ENCODE results near the gene PDE8A. TPM values are rescaled to one million over a fixed set of nuclear protein-coding genes. Genes with fewer than 3 reads are reported as not detected.
"Not testable (repeated sequence)": the region's sequence is repeated elsewhere in the genome, so short reads cannot be mapped to it uniquely, and the experiment has no call there.

PDE8A gene
- total RNA-seq, 1 donor from 2014 or later: 43.4 TPM

DNA sequence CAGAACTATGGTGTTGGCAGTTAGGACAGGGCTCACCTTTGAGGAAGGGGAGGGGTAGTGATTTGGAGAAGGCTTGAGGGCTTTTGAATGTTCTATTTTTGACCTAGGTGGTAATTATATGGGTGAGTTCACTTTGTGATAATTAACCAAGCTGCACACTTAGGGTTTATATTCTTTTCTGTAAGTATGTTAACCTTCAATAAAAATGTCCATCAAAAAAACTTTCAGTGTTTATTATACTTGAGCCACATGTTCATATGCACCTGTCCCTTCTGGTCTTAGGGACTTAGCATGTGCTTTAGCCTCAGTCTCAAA is 28.4 kb downstream of the PDE8A start:
- Mint-ChIP-seq H3K4me3 (ENCODE audit: unreplicated experiment) (no peak overlapping the region), H3K36me3 (ENCODE audit: low read depth, unreplicated experiment) (no peaks in the 10 kb centered on the region), H3K9me3 (ENCODE audit: unreplicated experiment) (no peaks in the 10 kb centered on the region), H3K4me1 (ENCODE audit: unreplicated experiment) (peaks cover 36% of the 10 kb centered on the region), H3K27me3 (ENCODE audit: unreplicated experiment) (peaks cover 1% of the 10 kb centered on the region), H3K27ac (ENCODE audit: unreplicated experiment) (no peak overlapping the region)
- TF ChIP-seq, protein P1, sequence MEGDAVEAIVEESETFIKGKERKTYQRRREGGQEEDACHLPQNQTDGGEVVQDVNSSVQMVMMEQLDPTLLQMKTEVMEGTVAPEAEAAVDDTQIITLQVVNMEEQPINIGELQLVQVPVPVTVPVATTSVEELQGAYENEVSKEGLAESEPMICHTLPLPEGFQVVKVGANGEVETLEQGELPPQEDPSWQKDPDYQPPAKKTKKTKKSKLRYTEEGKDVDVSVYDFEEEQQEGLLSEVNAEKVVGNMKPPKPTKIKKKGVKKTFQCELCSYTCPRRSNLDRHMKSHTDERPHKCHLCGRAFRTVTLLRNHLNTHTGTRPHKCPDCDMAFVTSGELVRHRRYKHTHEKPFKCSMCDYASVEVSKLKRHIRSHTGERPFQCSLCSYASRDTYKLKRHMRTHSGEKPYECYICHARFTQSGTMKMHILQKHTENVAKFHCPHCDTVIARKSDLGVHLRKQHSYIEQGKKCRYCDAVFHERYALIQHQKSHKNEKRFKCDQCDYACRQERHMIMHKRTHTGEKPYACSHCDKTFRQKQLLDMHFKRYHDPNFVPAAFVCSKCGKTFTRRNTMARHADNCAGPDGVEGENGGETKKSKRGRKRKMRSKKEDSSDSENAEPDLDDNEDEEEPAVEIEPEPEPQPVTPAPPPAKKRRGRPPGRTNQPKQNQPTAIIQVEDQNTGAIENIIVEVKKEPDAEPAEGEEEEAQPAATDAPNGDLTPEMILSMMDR (IDR thresholded peaks at IDR 0.05; ENCODE audit: unreplicated experiment): no peak
- DNase-seq (ENCODE audit: low spot score): no peak

DNA sequence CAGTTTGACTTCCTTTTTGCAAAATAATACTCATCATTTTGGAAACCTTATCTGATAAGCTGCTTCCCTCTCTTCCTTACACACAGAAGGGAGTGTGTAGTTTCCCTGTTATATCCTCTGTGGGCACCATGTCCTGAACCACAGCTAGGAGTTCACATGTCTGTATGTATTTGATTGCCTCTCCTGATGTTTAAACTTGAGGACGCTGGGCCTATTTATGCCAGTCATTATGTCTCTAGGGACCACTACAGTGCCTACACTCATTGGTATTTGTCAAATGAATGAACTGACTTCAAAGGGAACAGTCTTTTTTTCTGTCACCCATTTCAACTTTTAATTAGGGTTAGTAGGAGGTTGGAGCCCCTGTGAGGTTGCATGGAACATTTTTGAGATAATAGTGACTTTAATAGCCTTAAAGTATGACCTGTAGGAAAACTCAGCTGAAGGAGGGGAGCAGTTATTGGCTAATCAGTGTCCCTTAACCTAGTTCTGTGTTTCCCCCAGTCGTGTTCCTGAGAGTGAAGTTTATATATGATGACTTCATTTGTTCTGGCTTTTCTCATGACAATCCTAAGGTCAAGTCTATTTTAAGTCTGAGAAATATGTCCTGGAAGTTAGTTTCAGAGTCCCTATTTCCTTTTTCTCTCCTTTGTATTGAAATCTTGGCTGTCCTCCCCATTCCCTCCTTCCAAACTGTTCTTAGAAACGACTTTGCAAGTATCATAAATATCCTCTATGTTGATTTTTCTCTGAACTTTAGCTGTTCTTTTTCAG is 28.9 kb downstream of the PDE8A start:
- Mint-ChIP-seq H3K27ac (ENCODE audit: unreplicated experiment) (peak overlapping the region; percentile 45), H3K4me1 (ENCODE audit: unreplicated experiment) (peaks cover 36% of the 10 kb centered on the region)

DNA sequence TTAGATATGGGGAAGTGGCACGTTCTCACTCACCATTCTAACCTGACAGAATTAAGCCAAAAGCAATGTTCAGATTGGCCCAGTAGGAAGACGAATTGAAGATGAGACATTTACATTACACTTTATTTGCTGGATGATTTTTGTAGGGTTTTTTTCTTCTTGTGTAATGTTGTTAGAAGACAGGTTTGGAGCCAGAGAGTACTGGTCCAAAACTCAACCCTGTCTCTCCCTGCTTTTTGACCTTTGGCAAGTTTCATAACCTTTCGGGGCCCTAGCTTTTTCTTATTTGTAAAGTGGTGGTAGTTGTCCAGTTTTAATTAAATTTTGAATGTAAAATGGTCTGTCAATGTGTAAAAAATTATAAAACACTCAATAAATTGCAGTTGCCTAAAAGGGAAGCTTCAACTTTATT is 29.5 kb downstream of the PDE8A start:
- H3K36me3 Mint-ChIP-seq (ENCODE audit: low read depth, unreplicated experiment): no peaks in the 10 kb centered on the region
- peak overlapping the region; percentile 45 for H3K27ac Mint-ChIP-seq (ENCODE audit: unreplicated experiment)
- no peak overlapping the region for H3K4me3 Mint-ChIP-seq (ENCODE audit: unreplicated experiment)
- DNase-seq (ENCODE audit: low spot score): no peak
- H3K27me3 Mint-ChIP-seq (ENCODE audit: unreplicated experiment): peaks cover 1% of the 10 kb centered on the region
- H3K9me3 Mint-ChIP-seq (ENCODE audit: unreplicated experiment): no peaks in the 10 kb centered on the region
- TF ChIP-seq, protein P1 (IDR thresholded peaks at IDR 0.05; ENCODE audit: unreplicated experiment): no peak
- H3K4me1 Mint-ChIP-seq (ENCODE audit: unreplicated experiment): peaks cover 36% of the 10 kb centered on the region

More for the DNA sequence above, 28.9 kb downstream of the PDE8A start:
- no peak for DNase-seq (ENCODE audit: low spot score)
- H3K36me3 Mint-ChIP-seq (ENCODE audit: low read depth, unreplicated experiment): no peaks in the 10 kb centered on the region
- H3K4me3 Mint-ChIP-seq (ENCODE audit: unreplicated experiment): no peak overlapping the region
- peaks cover 1% of the 10 kb centered on the region for H3K27me3 Mint-ChIP-seq (ENCODE audit: unreplicated experiment)
- TF ChIP-seq, protein P1 (IDR thresholded peaks at IDR 0.05; ENCODE audit: unreplicated experiment): no peak
- H3K9me3 Mint-ChIP-seq (ENCODE audit: unreplicated experiment): no peaks in the 10 kb centered on the region

DNA sequence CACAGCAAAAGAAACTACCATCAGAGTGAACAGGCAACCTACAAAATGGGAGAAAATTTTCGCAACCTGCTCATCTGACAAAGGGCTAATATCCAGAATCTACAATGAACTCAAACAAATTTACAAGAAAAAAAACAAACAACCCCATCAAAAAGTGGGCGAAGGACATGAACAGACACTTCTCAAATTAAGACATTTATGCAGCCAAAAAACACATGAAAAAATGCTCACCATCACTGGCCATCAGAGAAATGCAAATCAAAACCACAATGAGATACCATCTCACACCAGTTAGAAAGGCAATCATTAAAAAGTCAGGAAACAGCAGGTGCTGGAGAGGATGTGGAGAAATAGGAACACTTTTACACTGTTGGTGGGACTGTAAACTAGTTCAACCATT is 30.1 kb downstream of the PDE8A start:
- not testable (repeated sequence) for H3K27ac Mint-ChIP-seq (ENCODE audit: unreplicated experiment); H3K9me3 Mint-ChIP-seq (ENCODE audit: unreplicated experiment); DNase-seq (ENCODE audit: low spot score); H3K36me3 Mint-ChIP-seq (ENCODE audit: low read depth, unreplicated experiment); H3K27me3 Mint-ChIP-seq (ENCODE audit: unreplicated experiment); H3K4me3 Mint-ChIP-seq (ENCODE audit: unreplicated experiment)
- peaks cover 33% of the 10 kb centered on the region for H3K4me1 Mint-ChIP-seq (ENCODE audit: unreplicated experiment)

DNA sequence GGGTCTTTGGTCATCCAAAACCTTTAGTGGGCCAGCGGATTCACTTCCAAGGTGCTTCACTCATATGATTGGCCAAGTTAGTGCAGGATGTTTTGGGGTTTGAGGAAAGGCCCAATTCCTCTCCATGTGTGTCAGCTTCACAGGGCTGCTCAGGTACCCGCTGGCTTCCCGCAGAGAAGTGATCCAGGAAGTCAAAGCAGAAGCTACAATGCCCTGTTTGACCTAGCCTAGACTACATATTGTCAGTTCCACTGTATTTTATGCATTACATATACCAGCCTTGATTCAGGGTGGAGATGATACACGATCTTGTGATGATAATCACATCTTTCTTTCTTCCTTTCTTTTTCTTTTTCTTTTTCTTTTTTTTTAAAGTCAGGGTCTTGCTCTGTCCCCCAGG is 32.1 kb downstream of the PDE8A start:
- no peak for DNase-seq (ENCODE audit: low spot score)
- Mint-ChIP-seq H3K27ac (ENCODE audit: unreplicated experiment) (no peak overlapping the region), H3K4me3 (ENCODE audit: unreplicated experiment) (no peak overlapping the region)

More for the DNA sequence above, 32.1 kb downstream of the PDE8A start:
- TF ChIP-seq, protein P1 (IDR thresholded peaks at IDR 0.05; ENCODE audit: unreplicated experiment): no peak
- H3K27me3 Mint-ChIP-seq (ENCODE audit: unreplicated experiment): peaks cover 1% of the 10 kb centered on the region
- peaks cover 22% of the 10 kb centered on the region for H3K4me1 Mint-ChIP-seq (ENCODE audit: unreplicated experiment)
- H3K9me3 Mint-ChIP-seq (ENCODE audit: unreplicated experiment): no peaks in the 10 kb centered on the region
- H3K36me3 Mint-ChIP-seq (ENCODE audit: low read depth, unreplicated experiment): no peaks in the 10 kb centered on the region

All from endothelial cell (in vitro differentiated cells).